Gastroesophageal sphincter (tissue), 4 donors: ENCODE measurements around the gene PRM1. TPM values are rescaled to one million over a fixed set of nuclear protein-coding genes. Genes with fewer than 3 reads are reported as not detected.
A peak's percentile ranks its signal among the peaks of the same experiment; 100 is the strongest.

Source experiments
- ATAC-seq: fragments of 150-250 bp; one replicate; pipeline ENCODE4 v1.9.1; 2016; ENCODE audit warnings: mild to moderate bottlenecking, moderate library complexity
- H3K27ac ChIP-seq, 4 donors: fragments of 200-600 bp; sonication (generic) in 3 of 4; 1 replicate in 3 of 4; 2 replicates in 1 of 4; pipeline ENCODE4 v1.5.1; 2016 to 2019
- H3K27me3 ChIP-seq: fragments of 200-600 bp; sonication (generic); one replicate; pipeline ENCODE4 v1.5.1; 2019
- H3K36me3 ChIP-seq, 2 donors: fragments of 200-600 bp; sonication (generic); one replicate each; pipeline ENCODE4 v1.5.1; 2019; ENCODE audit warnings: control low read depth in 1 of 2
- H3K4me1 ChIP-seq, 3 donors: fragments of 200-600 bp; sonication (generic); 1 replicate in 2 of 3; 2 replicates in 1 of 3; pipeline ENCODE4 v1.5.1; 2016 to 2019; ENCODE audit warnings: control low read depth in 2 of 3
- H3K4me3 ChIP-seq, 2 donors: fragments of 200-600 bp; sonication (generic); one replicate each; pipeline ENCODE4 v1.5.1; 2019; ENCODE audit warnings: mild to moderate bottlenecking in 1 of 2, moderate library complexity in 1 of 2
- H3K9me3 ChIP-seq, 3 donors: fragments of 200-600 bp; sonication (generic); one replicate each; pipeline ENCODE4 v1.5.1; 2017 to 2019; ENCODE audit warnings: control low read depth in 2 of 3
- EP300 ChIP-seq: sonication (generic); formaldehyde crosslinking; IDR thresholded peaks from one replicate; pipeline ENCODE4 v1.6.1; 2017; ENCODE audit warnings: antibody characterized with exemption, mild to moderate bottlenecking
- POLR2A ChIP-seq, 2 donors: fragments of 450-650 bp; IDR thresholded peaks; one replicate each; pipeline ENCODE4 v1.6.1; 2017; ENCODE audit warnings: antibody characterized with exemption in 2 of 2, mild to moderate bottlenecking in 2 of 2, moderate library complexity in 1 of 2
- POLR2AphosphoS5 ChIP-seq: sonication (generic); formaldehyde crosslinking; IDR thresholded peaks from one replicate; pipeline ENCODE4 v1.6.1; 2017; ENCODE audit warnings: antibody characterized with exemption
- WGBS, 2 donors: methylation state at CpG; one replicate each; pipeline ENCODE4 v1.1.5; 2018; ENCODE audit warnings: low coverage in 1 of 2; 5-methylcytosine and 5-hydroxymethylcytosine counted together
- total RNA-seq, 4 donors: library from RNA; depleted of rRNA; stranded (reverse); fragments of >200 nt; gene quantifications; one replicate each; pipeline ENCODE4 v1.1.0, GENCODE V29; 2016
- TF ChIP-seq, protein P1 (sequence below), 4 experiments: fragments of 200-600 bp in 2 of 4; fragments of 450-650 bp in 2 of 4; sonication (generic) in 1 of 4; IDR thresholded peaks; one replicate each; pipeline ENCODE4 v1.5.1; 2017 to 2019; ENCODE audit warnings: antibody characterized with exemption in 4 of 4, mild to moderate bottlenecking in 2 of 4, moderate library complexity in 2 of 4

PRM1 gene
- total RNA-seq, 4 donors from 2014 or later = not detected

DNA sequence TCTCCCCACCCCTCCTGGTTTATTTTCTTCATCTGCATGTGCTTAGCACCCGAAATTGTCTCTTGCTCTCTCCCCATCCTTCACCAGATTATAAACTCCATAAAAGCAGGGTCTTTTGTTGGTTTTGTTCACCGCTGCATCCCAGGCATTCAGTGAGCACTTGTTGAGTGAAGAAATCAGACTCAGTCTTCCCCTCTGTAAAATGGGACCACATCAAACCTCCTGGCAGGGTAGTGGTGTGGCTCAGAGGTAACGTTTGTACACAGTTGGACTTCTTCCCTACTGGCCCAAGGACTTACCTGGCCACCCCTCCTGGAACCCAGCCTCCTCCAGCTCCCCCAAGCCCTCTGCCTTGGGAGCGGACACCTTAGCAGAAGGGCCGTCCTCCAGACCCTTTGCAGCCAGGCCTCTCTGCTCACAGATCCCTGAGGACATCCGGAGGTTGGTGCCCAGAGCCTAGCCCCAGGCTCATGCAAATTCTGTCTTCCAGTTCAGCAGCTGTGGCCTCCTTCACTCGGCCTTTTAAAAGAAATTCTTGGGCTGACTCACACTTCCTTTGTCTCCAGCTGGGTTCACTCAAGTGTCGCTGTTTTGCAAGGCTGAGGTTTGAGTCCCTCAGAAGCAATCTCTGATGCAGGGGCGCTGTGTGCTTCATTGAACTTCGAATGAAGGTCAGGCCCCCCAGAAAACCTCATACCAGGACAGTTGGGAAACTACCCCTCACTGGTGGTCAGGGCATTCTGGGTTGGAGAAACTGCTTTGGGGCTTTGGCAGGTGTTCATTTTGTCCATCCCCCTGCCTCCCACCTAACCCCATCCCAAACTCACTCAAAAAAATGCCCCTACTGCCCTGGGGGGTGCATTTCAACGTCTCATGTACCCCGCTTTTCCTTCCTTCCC is 47.3 kb upstream of the PRM1 start:
- Histone ChIP-seq H3K36me3 (no peaks in the 10 kb centered on the region), H3K27ac (peak overlapping the region in 2 of 4 donors; percentile 31 to 49), H3K27me3 (no peaks in the 10 kb centered on the region), H3K4me3 (no peak overlapping the region), H3K9me3 (no peaks in the 10 kb centered on the region), H3K4me1 (peaks cover 0 to 20% (median 8%) of the 10 kb centered on the region in 3 donors)
- ATAC-seq = peak; percentile 86
- TF ChIP-seq POLR2A (IDR thresholded peaks at IDR 0.05) (no peak), EP300 (no peak), POLR2AphosphoS5 (peak; percentile 72)
- TF ChIP-seq, protein P1, sequence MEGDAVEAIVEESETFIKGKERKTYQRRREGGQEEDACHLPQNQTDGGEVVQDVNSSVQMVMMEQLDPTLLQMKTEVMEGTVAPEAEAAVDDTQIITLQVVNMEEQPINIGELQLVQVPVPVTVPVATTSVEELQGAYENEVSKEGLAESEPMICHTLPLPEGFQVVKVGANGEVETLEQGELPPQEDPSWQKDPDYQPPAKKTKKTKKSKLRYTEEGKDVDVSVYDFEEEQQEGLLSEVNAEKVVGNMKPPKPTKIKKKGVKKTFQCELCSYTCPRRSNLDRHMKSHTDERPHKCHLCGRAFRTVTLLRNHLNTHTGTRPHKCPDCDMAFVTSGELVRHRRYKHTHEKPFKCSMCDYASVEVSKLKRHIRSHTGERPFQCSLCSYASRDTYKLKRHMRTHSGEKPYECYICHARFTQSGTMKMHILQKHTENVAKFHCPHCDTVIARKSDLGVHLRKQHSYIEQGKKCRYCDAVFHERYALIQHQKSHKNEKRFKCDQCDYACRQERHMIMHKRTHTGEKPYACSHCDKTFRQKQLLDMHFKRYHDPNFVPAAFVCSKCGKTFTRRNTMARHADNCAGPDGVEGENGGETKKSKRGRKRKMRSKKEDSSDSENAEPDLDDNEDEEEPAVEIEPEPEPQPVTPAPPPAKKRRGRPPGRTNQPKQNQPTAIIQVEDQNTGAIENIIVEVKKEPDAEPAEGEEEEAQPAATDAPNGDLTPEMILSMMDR (IDR thresholded peaks at IDR 0.05) = no peak
- 13 to 60% methylated on average over 2 to 10 of the region's 12 CpGs for WGBS, 2 donors

DNA sequence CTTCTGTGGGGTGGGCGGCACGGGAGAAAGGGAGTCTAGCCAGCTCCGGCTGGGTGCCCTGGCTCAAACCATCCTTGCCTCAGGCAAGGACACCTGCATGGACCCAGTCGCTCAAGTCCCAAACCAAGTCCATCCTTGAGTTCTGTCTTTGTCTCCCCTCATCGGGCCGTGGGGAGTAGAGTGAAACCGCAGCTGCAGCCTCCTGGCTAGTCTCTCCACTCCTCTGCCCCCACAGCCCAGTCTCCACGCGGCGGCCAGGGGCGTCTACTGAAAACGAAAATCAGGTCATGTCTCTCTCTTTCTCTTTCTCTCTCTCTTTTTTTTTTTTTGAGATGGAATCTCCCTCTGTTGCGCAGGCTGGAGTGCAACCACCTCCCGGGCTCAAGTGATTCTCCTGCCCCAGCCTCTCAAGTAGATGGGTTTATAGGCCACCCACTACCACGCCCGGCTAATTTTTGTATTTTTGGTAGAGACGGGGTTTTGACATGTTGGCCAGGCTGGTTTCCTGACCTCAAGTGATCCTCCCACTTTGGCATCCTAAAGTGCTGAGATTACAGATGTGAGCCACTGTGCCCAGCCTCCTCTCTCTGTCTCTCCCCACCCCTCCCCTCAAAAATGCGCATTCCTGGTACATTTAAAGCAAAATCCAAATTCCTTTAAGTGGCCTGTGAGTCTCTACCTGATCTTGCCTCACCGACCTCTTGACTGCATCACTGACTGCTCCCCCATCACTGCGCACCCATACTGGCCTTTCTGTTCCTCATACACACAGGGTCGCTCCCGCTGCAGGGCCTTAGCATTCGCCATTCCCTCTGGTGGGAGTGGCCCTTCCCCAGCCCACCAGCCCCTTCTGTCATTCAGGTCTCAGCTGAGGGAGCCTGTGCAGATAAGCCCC is 46.4 kb upstream of the PRM1 start:
- peaks cover 0 to 20% (median 8%) of the 10 kb centered on the region in 3 donors for H3K4me1 ChIP-seq
- ATAC-seq = no peak
- 78 to 97% methylated on average over 16 to 17 of the region's 23 CpGs for WGBS, 2 donors
- H3K27me3 ChIP-seq = no peaks in the 10 kb centered on the region
- TF ChIP-seq POLR2AphosphoS5 (no peak), EP300 (no peak), POLR2A (IDR thresholded peaks at IDR 0.05) (no peak)
- TF ChIP-seq, protein P1 (IDR thresholded peaks at IDR 0.05) = no peak
- H3K9me3 ChIP-seq = no peaks in the 10 kb centered on the region
- H3K27ac ChIP-seq = peak overlapping the region in 1 of 4 donors; percentile 49
- no peak overlapping the region for H3K4me3 ChIP-seq
- H3K36me3 ChIP-seq = no peaks in the 10 kb centered on the region

DNA sequence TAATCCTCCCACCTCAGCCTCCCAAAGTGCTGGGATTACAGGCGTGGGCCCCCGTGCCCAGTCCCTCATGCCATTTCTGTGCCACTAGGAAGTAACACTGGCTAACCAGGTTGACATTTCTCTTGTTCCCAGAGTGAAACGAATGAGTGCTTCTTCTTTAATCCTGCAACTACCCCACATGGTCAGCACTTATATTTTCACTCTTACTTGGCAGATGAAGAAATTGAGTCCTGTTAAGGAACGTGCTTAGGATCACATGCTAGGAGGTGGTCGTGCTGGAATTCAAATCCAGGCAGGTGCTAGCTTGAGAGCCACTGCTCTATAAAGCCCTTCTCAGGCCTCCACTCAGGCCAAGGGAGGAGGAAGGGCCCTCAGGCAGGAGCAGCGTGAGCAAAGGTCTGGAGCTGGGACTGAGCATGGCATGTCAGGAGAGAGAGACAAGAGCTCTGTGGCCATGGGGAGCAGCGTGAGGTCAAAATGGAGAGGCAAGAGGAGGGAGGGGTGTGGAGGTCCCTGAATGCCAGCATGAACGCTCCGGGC is 45.7 kb upstream of the PRM1 start:
- TF ChIP-seq POLR2AphosphoS5 (no peak), EP300 (no peak), POLR2A (IDR thresholded peaks at IDR 0.05) (no peak)
- TF ChIP-seq, protein P1 (IDR thresholded peaks at IDR 0.05) = no peak
- Histone ChIP-seq H3K4me3 (no peak overlapping the region), H3K27ac (no peak overlapping the region), H3K27me3 (no peaks in the 10 kb centered on the region), H3K36me3 (no peaks in the 10 kb centered on the region), H3K4me1 (peaks cover 0 to 20% (median 8%) of the 10 kb centered on the region in 3 donors), H3K9me3 (no peaks in the 10 kb centered on the region)
- WGBS, 2 donors = 91 to 93% methylated on average over 5 to 7 of the region's 9 CpGs
- no peak for ATAC-seq

DNA sequence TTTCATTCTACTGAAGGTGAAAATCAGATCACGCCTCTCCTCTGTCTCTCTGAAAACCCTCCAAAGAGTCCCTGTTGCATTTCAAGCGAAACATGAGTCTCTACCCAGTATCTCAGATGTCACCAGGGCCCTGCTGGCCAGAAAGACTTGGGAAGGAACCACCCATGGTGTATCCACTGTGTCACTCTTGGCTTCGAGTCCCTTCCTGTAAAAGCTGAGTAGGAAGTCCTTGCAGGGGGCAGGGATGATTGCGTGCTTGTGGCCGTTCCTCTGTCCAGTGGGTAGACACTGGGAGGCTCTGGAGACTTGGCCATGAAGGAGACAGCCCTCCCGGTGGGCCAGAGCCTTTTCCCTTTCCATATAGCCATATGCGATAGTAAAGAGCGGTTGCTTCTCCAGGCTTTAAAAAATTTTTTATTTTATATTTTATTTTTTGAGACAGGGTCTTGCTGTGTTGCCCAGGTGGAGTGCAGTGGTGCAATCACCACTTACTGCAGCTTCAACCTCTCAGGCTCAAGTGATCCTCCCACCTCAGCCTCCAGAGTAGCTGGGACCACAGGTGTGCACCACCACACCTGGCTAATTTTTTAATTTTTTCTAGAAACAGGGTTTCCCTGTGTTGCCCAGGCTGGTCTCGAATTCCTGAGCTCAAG is 45.1 kb upstream of the PRM1 start:
- no peak for ATAC-seq
- H3K36me3 ChIP-seq = no peaks in the 10 kb centered on the region
- no peak for TF ChIP-seq POLR2A (IDR thresholded peaks at IDR 0.05)
- TF ChIP-seq, protein P1 (IDR thresholded peaks at IDR 0.05) = no peak
- no peak for TF ChIP-seq POLR2AphosphoS5
- H3K4me3 ChIP-seq = no peak overlapping the region
- no peak overlapping the region for H3K27ac ChIP-seq
- 93 to 100% methylated on average over 1 to 6 of the region's 9 CpGs for WGBS, 2 donors
- no peaks in the 10 kb centered on the region for H3K27me3 ChIP-seq
- H3K9me3 ChIP-seq = no peaks in the 10 kb centered on the region
- peaks cover 0 to 20% (median 8%) of the 10 kb centered on the region in 3 donors for H3K4me1 ChIP-seq
